ENCODE measurements around the gene AKAP11. TPM values are rescaled to one million over a fixed set of nuclear protein-coding genes. Genes with fewer than 3 reads are reported as not detected.

Gene AKAP11
- total and polyA plus RNA-seq, 2 of the 4 experiments (the other 2 are of a cell fraction) = 8.0 to 19.7 TPM

DNA sequence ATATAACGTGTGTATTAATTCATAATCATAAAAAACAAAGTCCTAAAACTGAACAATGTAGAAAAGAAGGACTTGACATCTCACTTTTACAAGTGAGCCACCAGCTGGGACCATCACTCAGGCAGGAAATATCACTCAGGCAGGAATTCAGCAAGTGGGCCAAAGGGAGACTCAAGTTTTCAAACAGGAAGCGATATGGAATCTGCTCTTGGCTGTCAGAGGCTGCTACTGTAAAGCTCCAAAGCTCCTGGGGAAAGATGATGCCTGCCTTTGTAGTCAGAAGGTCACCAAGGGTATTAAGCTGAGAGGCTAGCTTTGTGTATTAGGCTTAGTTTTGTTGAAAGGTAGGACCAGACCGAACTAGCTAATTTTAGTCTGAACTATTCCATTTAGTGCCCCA, 5.5 kb upstream of the AKAP11 start:
- no peak overlapping the region for H2BK20ac ChIP-seq (ENCODE audit: low read depth, low read length)
- H2AK5ac ChIP-seq (ENCODE audit: low read depth, low read length) = no peak overlapping the region
- H3K4me1 ChIP-seq (ENCODE audit: control insufficient read depth, insufficient read depth, low read length) = peaks cover 6% of the 10 kb centered on the region
- H3K9me3 ChIP-seq (ENCODE audit: control insufficient read depth, insufficient read depth, low read length) = no peaks in the 10 kb centered on the region
- WGBS, 2 experiments (ENCODE audit: extremely low coverage in 2 of 2, insufficient read length in 1 of 2) = no CpG with 5 or more reads among the region's 3 CpGs
- peaks cover 3% of the 10 kb centered on the region for H3K9me1 ChIP-seq (ENCODE audit: insufficient read depth, low read length)
- H3K56ac ChIP-seq (ENCODE audit: extremely low read depth, insufficient read depth, low read length) = no peak overlapping the region
- H3K23ac ChIP-seq (ENCODE audit: low read depth, low read length) = no peak overlapping the region; the same call in 1 of the 2 replicates
- H2BK15ac ChIP-seq (ENCODE audit: low read depth, low read length) = 0 out of 3 replicates have a peak overlapping the region, but pooled peaks have one; percentile 10
- peaks cover 0 to 5% of the 10 kb centered on the region in 2 experiments; a peak in 1 of 4 replicates for H3K79me1 ChIP-seq (ENCODE audit: low read depth in 1 of 2, low read length in 2 of 2)
- BruUV-seq (replicated peaks) = no TSS peak
- 0 out of 2 replicates have a peak overlapping the region, but pooled peaks have one; percentile 33 for H3K14ac ChIP-seq (replicated peaks; ENCODE audit: low read depth, low read length)
- peak; percentile 79 for DNase-seq
- H2AK9ac ChIP-seq (replicated peaks; ENCODE audit: low read depth, low read length, poor library complexity) = no peak overlapping the region
- H3K4me3 ChIP-seq (ENCODE audit: insufficient read depth, low read depth, low read length) = no peak overlapping the region
- in situ Hi-C loops (cut with MboI; ENCODE audit: low sequenced_read_pairs) (no loop called here), dilution Hi-C loops (cut with HindIII; ENCODE audit: low sequenced_read_pairs, unreplicated experiment) (no loop called here), intact Hi-C loops (cut with micrococcal nuclease) (no loop called here)
- ATAC-seq (ENCODE audit: low read depth) = peak; percentile 70
- H3K27ac ChIP-seq (ENCODE audit: insufficient read depth, low read length) = no peak overlapping the region
- peak overlapping the region; percentile 16; the same call in 1 of the 2 replicates for H2BK120ac ChIP-seq (ENCODE audit: low read depth, low read length)
- ChIA-PET CTCF (no interaction called here), POLR2A (ENCODE audit: unreplicated experiment) (no interaction called here)
- H2BK5ac ChIP-seq (ENCODE audit: low read depth, low read length, poor library complexity, severe bottlenecking) = peak overlapping the region; percentile 42
- no peaks in the 10 kb centered on the region for H3K27me3 ChIP-seq (ENCODE audit: control insufficient read depth, insufficient read depth, low read length)
- peak overlapping the region; percentile 5 for H2AFZ ChIP-seq (replicated peaks; ENCODE audit: low read length, poor library complexity)
- peak overlapping the region; percentile 35 to 69; a peak in 2 of 4 replicates for H4K8ac ChIP-seq (ENCODE audit: low read depth in 2 of 2, low read length in 2 of 2)
- H3K36me3 ChIP-seq (ENCODE audit: control insufficient read depth, insufficient read depth, low read length) = no peaks in the 10 kb centered on the region
- TF ChIP-seq BHLHE40 (IDR thresholded peaks at IDR 0.05; ENCODE audit: low read depth, low read length) = no peak
- TF ChIP-seq RAD21 (IDR thresholded peaks at IDR 0.05; ENCODE audit: low read length) = no peak
- no peak for TF ChIP-seq ELK1 (IDR thresholded peaks at IDR 0.05; ENCODE audit: borderline replicate concordance, low read depth, low read length)
- no peak for TF ChIP-seq RFX5 (IDR thresholded peaks at IDR 0.05; ENCODE audit: low read depth, low read length)
- no peak for TF ChIP-seq CEBPB (IDR thresholded peaks at IDR 0.05; ENCODE audit: low read depth, low read length)
- TF ChIP-seq MXI1 (IDR thresholded peaks at IDR 0.05; ENCODE audit: borderline replicate concordance, low read depth, low read length) = no peak
- no peak for TF ChIP-seq RCOR1 (IDR thresholded peaks at IDR 0.05; ENCODE audit: insufficient replicate concordance, low read length)
- no peak for TF ChIP-seq FOS (IDR thresholded peaks at IDR 0.05; ENCODE audit: low read depth, low read length)
- TF ChIP-seq SMC3 (IDR thresholded peaks at IDR 0.05; ENCODE audit: low read depth, low read length) = no peak
- TF ChIP-seq NFE2L2 (IDR thresholded peaks at IDR 0.05; ENCODE audit: low read depth, low read length) = no peak
- no peak for TF ChIP-seq MAFK (IDR thresholded peaks at IDR 0.05; ENCODE audit: low read depth, low read length)
- TF ChIP-seq CHD1 (IDR thresholded peaks at IDR 0.05; ENCODE audit: low read depth, low read length) = no peak
- TF ChIP-seq MAZ (IDR thresholded peaks at IDR 0.05; ENCODE audit: borderline replicate concordance, low read depth, low read length) = no peak
- TF ChIP-seq POLR2A (IDR thresholded peaks at IDR 0.05; ENCODE audit: low read depth, low read length) = no peak
- H3K18ac ChIP-seq (ENCODE audit: low read depth, low read length) = no peak overlapping the region
- peak overlapping the region; percentile 47 for H3K4me2 ChIP-seq (ENCODE audit: low read depth, low read length)
- no peaks in the 10 kb centered on the region for H4K20me1 ChIP-seq (ENCODE audit: insufficient read depth, low read length)
- H4K91ac ChIP-seq (ENCODE audit: insufficient read depth, low read depth, low read length) = no peak overlapping the region
- H3K4ac ChIP-seq (ENCODE audit: low read depth, low read length) = peak overlapping the region; percentile 5; the same call in 1 of the 2 replicates
- no peak overlapping the region for H4K5ac ChIP-seq (ENCODE audit: low read depth, low read length)
- no peak overlapping the region for H3K9ac ChIP-seq (ENCODE audit: low read depth, low read length)

Data from IMR-90 (cell line).